ENCODE results near the gene OTOP2.
"Not testable (repeated sequence)": the region's sequence is repeated elsewhere in the genome, so short reads cannot be mapped to it uniquely, and the experiment has no call there.

DNA sequence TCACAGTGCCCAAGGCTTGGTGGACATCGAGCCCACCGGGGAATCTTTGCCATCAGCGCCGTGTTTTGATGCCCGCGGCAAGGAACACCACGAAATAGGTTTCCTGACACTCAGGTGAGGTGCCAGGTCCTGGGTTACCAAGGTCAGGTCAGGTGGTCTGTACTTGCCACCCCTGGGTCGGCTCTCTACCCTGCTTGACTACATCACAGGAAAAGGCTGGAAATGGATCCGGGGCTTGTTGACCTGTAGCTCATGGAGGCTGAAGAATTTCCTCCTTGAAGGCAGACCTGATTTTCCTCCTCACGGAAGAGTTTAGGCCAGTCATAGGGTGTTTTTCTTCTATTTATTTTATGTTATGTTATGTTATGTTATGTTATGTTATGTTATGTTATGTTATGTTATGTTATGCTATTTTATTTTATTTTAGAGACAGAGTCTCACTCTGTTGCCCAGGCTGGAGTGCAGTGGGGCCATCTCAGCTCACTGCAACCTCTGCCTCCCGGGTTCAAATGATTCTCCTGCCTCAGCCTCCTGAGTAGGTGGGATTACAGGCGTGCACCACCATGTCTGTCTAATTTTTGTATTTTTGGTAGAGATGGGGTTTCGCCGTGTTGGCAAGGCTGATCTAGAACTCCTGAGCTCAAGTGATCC is 58.7 kb downstream of the OTOP2 start:
- TF ChIP-seq, protein P1, sequence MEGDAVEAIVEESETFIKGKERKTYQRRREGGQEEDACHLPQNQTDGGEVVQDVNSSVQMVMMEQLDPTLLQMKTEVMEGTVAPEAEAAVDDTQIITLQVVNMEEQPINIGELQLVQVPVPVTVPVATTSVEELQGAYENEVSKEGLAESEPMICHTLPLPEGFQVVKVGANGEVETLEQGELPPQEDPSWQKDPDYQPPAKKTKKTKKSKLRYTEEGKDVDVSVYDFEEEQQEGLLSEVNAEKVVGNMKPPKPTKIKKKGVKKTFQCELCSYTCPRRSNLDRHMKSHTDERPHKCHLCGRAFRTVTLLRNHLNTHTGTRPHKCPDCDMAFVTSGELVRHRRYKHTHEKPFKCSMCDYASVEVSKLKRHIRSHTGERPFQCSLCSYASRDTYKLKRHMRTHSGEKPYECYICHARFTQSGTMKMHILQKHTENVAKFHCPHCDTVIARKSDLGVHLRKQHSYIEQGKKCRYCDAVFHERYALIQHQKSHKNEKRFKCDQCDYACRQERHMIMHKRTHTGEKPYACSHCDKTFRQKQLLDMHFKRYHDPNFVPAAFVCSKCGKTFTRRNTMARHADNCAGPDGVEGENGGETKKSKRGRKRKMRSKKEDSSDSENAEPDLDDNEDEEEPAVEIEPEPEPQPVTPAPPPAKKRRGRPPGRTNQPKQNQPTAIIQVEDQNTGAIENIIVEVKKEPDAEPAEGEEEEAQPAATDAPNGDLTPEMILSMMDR (IDR thresholded peaks at IDR 0.05) = not testable (repeated sequence)
- not testable (repeated sequence) for TF ChIP-seq POLR2A (IDR thresholded peaks at IDR 0.05)
